Stimulated activated CD8-positive, alpha-beta memory T cell treated with anti-CD3 and anti-CD28 coated beads, Interleukin-7, amount 100 ng/mL, for 4 hours (primary cell): ENCODE measurements around the gene C1QTNF3.
"Not testable (repeated sequence)": the region's sequence is repeated elsewhere in the genome, so short reads cannot be mapped to it uniquely, and the experiment has no call there.

Experiments used
- DNase-seq, 2 donors: peaks; one replicate each; pipeline ENCODE4 v3.0.0-alpha.2; 2020; ENCODE audit warnings: low read depth in 2 of 2

Gene C1QTNF3, protein sequence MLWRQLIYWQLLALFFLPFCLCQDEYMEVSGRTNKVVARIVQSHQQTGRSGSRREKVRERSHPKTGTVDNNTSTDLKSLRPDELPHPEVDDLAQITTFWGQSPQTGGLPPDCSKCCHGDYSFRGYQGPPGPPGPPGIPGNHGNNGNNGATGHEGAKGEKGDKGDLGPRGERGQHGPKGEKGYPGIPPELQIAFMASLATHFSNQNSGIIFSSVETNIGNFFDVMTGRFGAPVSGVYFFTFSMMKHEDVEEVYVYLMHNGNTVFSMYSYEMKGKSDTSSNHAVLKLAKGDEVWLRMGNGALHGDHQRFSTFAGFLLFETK

GRCh38 chr5:34043099-34043876, at the start of gene C1QTNF3:
TSS of gene C1QTNF3 (minus strand) at chr5:34043213. CDS start at chr5:34043125, 88 bp downstream.
- DNase-seq = no peak

DNA sequence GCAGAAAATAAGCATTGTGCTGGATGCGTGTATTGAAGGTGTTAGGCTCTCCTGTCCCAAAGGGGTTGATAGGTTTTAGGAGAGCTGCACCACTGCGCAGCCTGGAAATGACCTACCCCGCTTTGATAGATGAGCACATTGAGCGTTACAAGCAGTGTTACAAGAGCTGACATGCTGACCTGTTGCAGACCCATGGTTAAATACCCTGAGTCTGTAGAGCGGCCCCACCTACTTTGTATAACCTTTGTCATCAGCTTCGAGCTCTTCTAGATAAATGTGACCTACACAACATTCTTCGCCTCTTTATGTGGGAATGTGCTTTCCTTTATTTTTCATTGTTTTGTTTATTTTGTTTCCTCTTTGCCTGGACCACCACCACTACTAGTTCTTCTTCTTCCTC, 48.0 kb upstream of the C1QTNF3 start:
- not testable (repeated sequence) for DNase-seq

DNA sequence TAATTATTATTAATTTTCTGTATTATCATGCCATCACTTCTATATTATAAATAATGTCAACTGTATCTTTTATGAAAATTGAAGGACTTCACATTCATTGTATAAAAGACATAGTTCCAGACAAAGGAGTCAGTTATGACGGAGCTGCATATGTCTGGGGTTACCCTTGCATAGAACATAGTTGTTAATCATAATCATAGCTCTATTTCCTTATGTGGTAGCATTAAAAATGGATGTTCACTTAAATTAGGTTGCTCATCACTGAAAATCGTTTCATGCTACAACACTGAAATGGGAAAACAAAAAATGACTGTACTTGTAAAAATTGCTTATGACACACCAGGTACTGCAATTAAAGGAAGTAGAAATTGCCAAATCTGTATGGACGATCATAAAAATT, 46.8 kb upstream of the C1QTNF3 start:
- DNase-seq = not testable (repeated sequence)

- not testable (repeated sequence) for DNase-seq
These were observed 44.7 kb upstream of the C1QTNF3 start for GRCh38 chr5:34087728-34088127.

DNA sequence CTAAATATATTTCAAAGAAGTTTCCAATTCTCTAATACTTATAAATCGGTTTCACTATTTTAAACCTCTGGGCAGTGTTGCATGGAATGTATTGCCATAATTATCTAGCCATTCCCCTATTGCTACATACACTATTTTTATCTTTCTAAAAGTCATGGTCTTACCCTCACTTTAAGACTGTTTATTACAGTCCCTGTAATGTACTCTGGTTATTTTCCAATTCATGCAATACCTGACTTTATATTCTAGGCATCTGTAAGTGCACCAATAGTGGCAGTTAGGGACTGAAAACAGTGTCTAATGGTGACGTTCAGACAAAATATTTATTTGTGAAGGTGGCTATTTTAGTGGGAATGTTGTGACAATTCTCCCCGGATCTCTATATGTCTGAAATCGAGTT, 40.9 kb upstream of the C1QTNF3 start:
- not testable (repeated sequence) for DNase-seq

DNA sequence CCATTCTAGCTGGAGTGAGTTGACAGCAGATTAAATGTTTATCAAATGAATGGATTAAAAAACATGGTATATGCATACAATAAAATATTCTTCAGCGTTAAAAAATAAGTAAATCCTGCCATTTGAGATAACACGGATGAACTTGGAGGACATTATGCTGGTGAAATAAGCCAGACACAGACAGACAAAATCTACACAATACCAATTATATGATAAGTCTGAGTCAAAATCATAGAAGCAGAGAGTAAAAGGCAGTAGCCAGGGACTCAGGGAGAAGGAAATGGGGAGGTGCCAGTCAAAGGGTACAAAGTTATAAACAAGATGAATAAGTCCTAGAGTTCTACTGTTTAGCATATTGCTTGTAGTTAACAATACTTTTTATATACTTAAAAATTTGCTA, 36.5 kb upstream of the C1QTNF3 start:
- DNase-seq = not testable (repeated sequence)

- DNase-seq = not testable (repeated sequence)
These were observed 34.6 kb upstream of the C1QTNF3 start for GRCh38 chr5:34077636-34078035.

GRCh38 chr5:34076719-34077364, 33.8 kb upstream of the C1QTNF3 start:
- not testable (repeated sequence) for DNase-seq

GRCh38 chr5:34074472-34074871, 31.5 kb upstream of the C1QTNF3 start:
- not testable (repeated sequence) for DNase-seq

DNA sequence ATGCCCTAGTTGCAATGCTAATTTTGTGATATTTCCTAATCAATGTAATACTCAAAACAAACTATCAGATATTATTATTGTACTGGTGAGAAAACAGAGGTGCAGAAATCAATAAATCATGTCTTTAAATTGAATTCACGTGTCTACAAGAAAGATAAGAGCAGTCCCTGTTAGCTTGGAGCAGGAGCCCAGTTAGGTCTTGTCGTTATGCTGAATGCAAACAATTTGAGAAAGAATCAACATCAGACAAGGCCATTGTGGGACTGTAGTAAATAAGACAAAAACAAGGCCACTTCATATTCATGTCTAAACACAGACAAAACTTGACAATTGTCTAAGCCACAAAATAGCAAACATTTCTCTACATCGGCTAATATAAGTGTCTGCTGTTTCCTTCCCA, 31.1 kb upstream of the C1QTNF3 start:
- not testable (repeated sequence) for DNase-seq

DNA sequence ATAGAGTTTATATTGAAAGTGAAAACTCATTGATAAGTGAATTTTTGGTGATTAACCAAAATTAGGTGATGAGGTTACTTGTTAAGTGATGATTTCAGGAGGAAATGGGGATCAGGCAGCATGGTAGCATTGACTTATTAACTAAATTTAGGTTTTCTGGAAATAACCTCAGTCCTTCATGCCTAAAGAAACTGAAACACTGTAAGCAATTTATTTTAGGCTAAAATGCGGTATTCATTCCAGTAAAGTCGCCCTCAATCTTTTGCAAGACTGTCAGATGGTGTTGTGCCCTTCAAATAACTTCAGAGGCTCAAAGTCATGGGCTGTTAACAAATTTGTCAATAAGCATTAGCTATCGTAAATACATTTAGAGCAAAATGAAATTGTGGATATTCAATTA, 27.6 kb upstream of the C1QTNF3 start:
- not testable (repeated sequence) for DNase-seq

GRCh38 chr5:34064656-34065055, 21.6 kb upstream of the C1QTNF3 start:
- no peak for DNase-seq

DNA sequence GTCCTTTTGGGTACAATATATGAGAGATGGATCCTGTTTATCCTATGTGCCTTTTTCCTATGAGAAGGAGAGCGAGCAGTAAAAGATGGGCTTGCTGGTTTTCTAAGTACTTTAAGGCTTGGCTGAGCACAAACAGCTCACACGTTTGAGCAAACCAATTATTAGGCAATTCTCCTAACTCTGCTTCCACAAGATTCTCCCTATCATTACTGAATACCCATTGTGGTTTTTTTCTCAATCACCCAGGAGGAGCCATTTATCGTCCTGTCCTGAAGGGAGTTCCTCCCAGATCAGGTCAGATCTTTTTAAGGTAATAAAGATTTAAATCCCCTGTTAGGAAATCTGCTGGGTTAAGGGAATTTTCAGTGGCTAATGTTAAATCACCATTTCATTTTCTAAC, 19.4 kb upstream of the C1QTNF3 start:
- no peak for DNase-seq

- DNase-seq = no peak
These were observed 19.0 kb upstream of the C1QTNF3 start for GRCh38 chr5:34061993-34062392.

GRCh38 chr5:34059977-34060376, 17.0 kb upstream of the C1QTNF3 start:
- DNase-seq = no peak

DNA sequence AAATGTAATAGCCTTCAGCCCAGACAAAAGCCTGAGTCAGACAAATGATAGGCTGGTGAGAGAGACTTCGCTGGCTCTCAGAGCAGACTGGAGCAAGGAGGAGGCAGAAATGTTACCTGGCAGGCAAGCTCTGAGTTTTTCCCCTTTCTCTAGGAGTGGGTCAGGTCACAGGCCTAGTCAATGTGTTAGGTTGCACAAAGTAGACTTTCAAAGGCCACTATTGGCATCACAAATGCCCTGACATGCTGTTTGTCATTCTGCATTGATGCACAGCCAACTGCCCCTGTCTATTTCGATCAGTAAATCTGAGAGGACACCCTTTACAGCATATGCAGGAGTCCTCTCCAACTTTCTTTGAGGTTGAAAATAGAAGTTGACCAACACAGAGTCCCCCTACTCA, 15.5 kb upstream of the C1QTNF3 start:
- no peak for DNase-seq

GRCh38 chr5:34057569-34057968, 14.6 kb upstream of the C1QTNF3 start:
- no peak for DNase-seq

- no peak for DNase-seq
These were observed 14.1 kb upstream of the C1QTNF3 start for GRCh38 chr5:34057118-34057517.

GRCh38 chr5:34055667-34056066, 12.7 kb upstream of the C1QTNF3 start:
- DNase-seq = no peak

GRCh38 chr5:34054400-34054729, 11.4 kb upstream of the C1QTNF3 start:
- DNase-seq = no peak

- DNase-seq = no peak
These were observed 10.8 kb upstream of the C1QTNF3 start for GRCh38 chr5:34053571-34054399.

- no peak for DNase-seq
These were observed 10.1 kb upstream of the C1QTNF3 start for GRCh38 chr5:34053133-34053532.
